ENCODE data around the gene TENM4. TPM values are rescaled to one million over a fixed set of nuclear protein-coding genes. Genes with fewer than 3 reads are reported as not detected.

TENM4 gene
- total RNA-seq, 4 donors from 2014 or later: 0.02 to 0.82 (median 0.23) TPM

GRCh38 chr11:78630561-78631303 lies 810.1 kb downstream of the TENM4 start:
- intact Hi-C loops (cut with DNase I; ENCODE audit: low total_unique reads) (no loop called here), in situ Hi-C loops (cut with MboI; ENCODE audit: low sequenced_read_pairs in 4 of 4) (loop anchor here in 1 of 4 donors (25.0 kb wide), 1 partner anchor 857 kb away; no protein-coding TSS in a partner anchor)
- DNase-seq (no peak), ATAC-seq (no peak)
- TF ChIP-seq, protein P1, sequence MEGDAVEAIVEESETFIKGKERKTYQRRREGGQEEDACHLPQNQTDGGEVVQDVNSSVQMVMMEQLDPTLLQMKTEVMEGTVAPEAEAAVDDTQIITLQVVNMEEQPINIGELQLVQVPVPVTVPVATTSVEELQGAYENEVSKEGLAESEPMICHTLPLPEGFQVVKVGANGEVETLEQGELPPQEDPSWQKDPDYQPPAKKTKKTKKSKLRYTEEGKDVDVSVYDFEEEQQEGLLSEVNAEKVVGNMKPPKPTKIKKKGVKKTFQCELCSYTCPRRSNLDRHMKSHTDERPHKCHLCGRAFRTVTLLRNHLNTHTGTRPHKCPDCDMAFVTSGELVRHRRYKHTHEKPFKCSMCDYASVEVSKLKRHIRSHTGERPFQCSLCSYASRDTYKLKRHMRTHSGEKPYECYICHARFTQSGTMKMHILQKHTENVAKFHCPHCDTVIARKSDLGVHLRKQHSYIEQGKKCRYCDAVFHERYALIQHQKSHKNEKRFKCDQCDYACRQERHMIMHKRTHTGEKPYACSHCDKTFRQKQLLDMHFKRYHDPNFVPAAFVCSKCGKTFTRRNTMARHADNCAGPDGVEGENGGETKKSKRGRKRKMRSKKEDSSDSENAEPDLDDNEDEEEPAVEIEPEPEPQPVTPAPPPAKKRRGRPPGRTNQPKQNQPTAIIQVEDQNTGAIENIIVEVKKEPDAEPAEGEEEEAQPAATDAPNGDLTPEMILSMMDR (IDR thresholded peaks at IDR 0.05 in 4 of 5, conservative IDR thresholded peaks at IDR 0.05 in 1 of 5): no peak
- TF ChIP-seq POLR2A (IDR thresholded peaks at IDR 0.05): no peak
- Histone ChIP-seq H3K4me1 (no peaks in the 10 kb centered on the region), H3K4me3 (no peak overlapping the region), H3K36me3 (no peaks in the 10 kb centered on the region), H3K27ac (no peak overlapping the region), H3K27me3 (peaks cover 0 to 3% (median 0%) of the 10 kb centered on the region in 3 donors), H3K9me3 (peaks cover 0 to 2% (median 0%) of the 10 kb centered on the region in 3 donors)

GRCh38 chr11:78630155-78630554 lies 810.7 kb downstream of the TENM4 start:
- H3K9me3 ChIP-seq: peaks cover 0 to 2% (median 0%) of the 10 kb centered on the region in 3 donors
- H3K27ac ChIP-seq: no peak overlapping the region
- ATAC-seq (no peak), DNase-seq (no peak)
- no peaks in the 10 kb centered on the region for H3K36me3 ChIP-seq
- TF ChIP-seq POLR2A (IDR thresholded peaks at IDR 0.05): no peak
- TF ChIP-seq, protein P1 (IDR thresholded peaks at IDR 0.05 in 4 of 5, conservative IDR thresholded peaks at IDR 0.05 in 1 of 5): no peak
- H3K27me3 ChIP-seq: peaks cover 0 to 3% (median 0%) of the 10 kb centered on the region in 3 donors
- H3K4me1 ChIP-seq: no peaks in the 10 kb centered on the region
- no peak overlapping the region for H3K4me3 ChIP-seq
- in situ Hi-C loops (cut with MboI; ENCODE audit: low sequenced_read_pairs in 4 of 4): loop anchor here in 1 of 4 donors (25.0 kb wide), 1 partner anchor 857 kb away; no protein-coding TSS in a partner anchor
- intact Hi-C loops (cut with DNase I; ENCODE audit: low total_unique reads): no loop called here

GRCh38 chr11:78622666-78623065 lies 818.2 kb downstream of the TENM4 start:
- Histone ChIP-seq H3K27me3 (no peaks in the 10 kb centered on the region), H3K27ac (no peak overlapping the region), H3K36me3 (no peaks in the 10 kb centered on the region), H3K9me3 (no peaks in the 10 kb centered on the region), H3K4me3 (no peak overlapping the region), H3K4me1 (no peaks in the 10 kb centered on the region)
- DNase-seq: no peak
- TF ChIP-seq POLR2A (IDR thresholded peaks at IDR 0.05): no peak
- TF ChIP-seq, protein P1 (IDR thresholded peaks at IDR 0.05 in 4 of 5, conservative IDR thresholded peaks at IDR 0.05 in 1 of 5): no peak
- in situ Hi-C loops (cut with MboI; ENCODE audit: low sequenced_read_pairs in 4 of 4): no loop called here
- intact Hi-C loops (cut with DNase I; ENCODE audit: low total_unique reads): no loop called here
- no peak for ATAC-seq

DNA sequence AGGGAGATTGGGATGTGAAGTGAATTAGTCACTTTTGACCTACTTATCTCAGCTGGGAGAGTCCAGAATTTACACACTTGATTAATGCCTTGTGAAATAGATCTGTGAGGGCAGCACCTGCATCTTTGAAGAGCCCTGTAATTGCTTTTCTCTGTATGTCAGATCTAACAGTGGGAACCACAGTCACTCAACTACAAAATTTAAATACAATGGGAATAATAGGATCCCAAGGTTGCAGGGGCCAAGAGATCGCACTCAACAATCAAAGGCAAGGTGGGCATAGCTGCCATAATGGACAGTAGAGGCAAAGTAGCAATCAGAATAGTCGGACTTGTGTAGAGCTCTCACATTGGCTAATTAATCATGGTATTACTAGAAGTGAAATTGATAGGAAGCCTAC lies 820.7 kb downstream of the TENM4 start:
- no peak for ATAC-seq
- H3K36me3 ChIP-seq: no peaks in the 10 kb centered on the region
- H3K9me3 ChIP-seq: no peaks in the 10 kb centered on the region
- no peak for DNase-seq
- in situ Hi-C loops (cut with MboI; ENCODE audit: low sequenced_read_pairs in 4 of 4) (no loop called here), intact Hi-C loops (cut with DNase I; ENCODE audit: low total_unique reads) (no loop called here)
- H3K4me3 ChIP-seq: no peak overlapping the region
- no peak for TF ChIP-seq POLR2A (IDR thresholded peaks at IDR 0.05)
- TF ChIP-seq, protein P1 (IDR thresholded peaks at IDR 0.05 in 4 of 5, conservative IDR thresholded peaks at IDR 0.05 in 1 of 5): no peak
- H3K27me3 ChIP-seq: no peaks in the 10 kb centered on the region
- no peaks in the 10 kb centered on the region for H3K4me1 ChIP-seq
- no peak overlapping the region for H3K27ac ChIP-seq

Measured in gastrocnemius medialis (tissue), 4 donors.